Sigmoid colon (tissue), 7 donors: ENCODE measurements around the gene GLRA2. TPM values are rescaled to one million over a fixed set of nuclear protein-coding genes. Genes with fewer than 3 reads are reported as not detected.
"Not testable (repeated sequence)": the region's sequence is repeated elsewhere in the genome, so short reads cannot be mapped to it uniquely, and the experiment has no call there.

ENCODE experiments used
- DNase-seq: peaks from one replicate; pipeline ENCODE4 v3.0.0-alpha.2; 2019
- H3K27ac ChIP-seq, 4 donors: fragments of 200-600 bp; sonication (generic); one replicate each; pipeline ENCODE4 v1.5.1; 2016 to 2019; ENCODE audit warnings: mild to moderate bottlenecking in 1 of 4
- H3K27me3 ChIP-seq, 3 donors: fragments of 200-600 bp; sonication (generic); one replicate each; pipeline ENCODE4 v1.5.1; 2019; ENCODE audit warnings: mild to moderate bottlenecking in 1 of 3
- H3K36me3 ChIP-seq, 4 donors: fragments of 200-600 bp; sonication (generic); one replicate each; pipeline ENCODE4 v1.5.1; 2016 to 2019
- H3K4me1 ChIP-seq, 4 donors: fragments of 200-600 bp; sonication (generic); one replicate each; pipeline ENCODE4 v1.5.1; 2017 to 2019
- H3K4me3 ChIP-seq, 4 donors: fragments of 200-600 bp; sonication (generic); one replicate each; pipeline ENCODE4 v1.5.1; 2017 to 2019; ENCODE audit warnings: mild to moderate bottlenecking in 2 of 4, moderate library complexity in 1 of 4
- H3K9me3 ChIP-seq, 4 donors: fragments of 200-600 bp in 3 of 4; sonication (generic) in 3 of 4; one replicate each; pipeline versions ENCODE4 v1.5.1 to v1.6.1; 2013 to 2019
- EP300 ChIP-seq, 4 donors: sonication (generic); formaldehyde crosslinking; IDR thresholded peaks; one replicate each; pipeline ENCODE4 v1.6.1; 2017; ENCODE audit warnings: antibody characterized with exemption in 4 of 4
- POLR2A ChIP-seq, 2 donors: fragments of 450-650 bp; IDR thresholded peaks; one replicate each; pipeline ENCODE4 v1.6.1; 2016; ENCODE audit warnings: antibody characterized with exemption in 2 of 2, mild to moderate bottlenecking in 2 of 2, moderate library complexity in 2 of 2
- POLR2AphosphoS5 ChIP-seq, 4 donors: sonication (generic); formaldehyde crosslinking; IDR thresholded peaks; one replicate each; pipeline ENCODE4 v1.6.1; 2017; ENCODE audit warnings: antibody characterized with exemption in 4 of 4
- WGBS, 2 donors: extraction: QIAGEN DNeasy Blood & Tissue Kit; methylation state at CpG; one replicate each; pipeline ENCODE4 v1.1.7; 2013; 5-methylcytosine and 5-hydroxymethylcytosine counted together
- intact Hi-C: fragments of 100-400 bp; cut with DNase I; formaldehyde crosslinking; loops from one replicate; pipeline ENCODE4 v1.15.1; 2023
- polyA plus RNA-seq, 3 donors: library from polyadenylated mRNA; stranded (reverse); fragments of 200-250 nt; gene quantifications; one replicate each; pipeline ENCODE4 v1.2.3, GENCODE V29; 2013
- total RNA-seq, 4 donors: library from RNA; depleted of rRNA; stranded (reverse); fragments of >200 nt; gene quantifications; one replicate each; pipeline ENCODE4 v1.1.0, GENCODE V29; 2016
- TF ChIP-seq, protein P1 (sequence below), 4 experiments: fragments of 450-650 bp in 3 of 4; fragments of 200-600 bp in 1 of 4; IDR thresholded peaks; one replicate each; pipeline ENCODE4 v1.5.1; 2016 to 2019; ENCODE audit warnings: antibody characterized with exemption in 4 of 4, mild to moderate bottlenecking in 3 of 4, moderate library complexity in 2 of 4
- donor health status: healthy with polysubstance abuse.
- donor health status: Bipolar disorder and iron deficiency.
- donor health status: healthy.

Gene GLRA2
- total and polyA plus RNA-seq, 7 donors: under 0.01 to 1.9 (median 0.75) TPM; not detected in 3

DNA sequence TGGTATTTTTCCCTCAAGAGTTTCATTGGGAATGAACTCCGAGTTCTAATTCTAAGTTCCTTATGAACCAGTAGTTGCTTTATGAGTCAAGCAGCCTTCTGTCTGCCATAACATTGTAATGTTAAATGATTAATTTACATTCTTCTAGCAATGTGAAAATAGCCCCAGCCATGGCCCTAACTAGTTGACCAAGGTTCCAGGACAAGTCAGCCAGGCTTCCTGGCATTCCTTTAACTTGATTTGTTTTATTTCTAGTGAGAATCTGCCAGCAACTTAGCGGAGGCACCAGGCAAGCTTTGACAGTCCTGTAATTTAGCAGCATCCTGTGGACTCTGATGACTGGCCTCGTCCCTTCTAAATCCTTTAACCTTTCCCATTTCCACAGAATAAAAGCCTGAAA, 69.0 kb downstream of the GLRA2 start:
- H3K4me3 ChIP-seq: no peak overlapping the region
- no peak overlapping the region for H3K27ac ChIP-seq
- intact Hi-C loops: no loop called here
- no peak for DNase-seq
- WGBS, 2 donors: 42 to 49% methylated on average over 3 of the region's 3 CpGs
- TF ChIP-seq EP300 (IDR thresholded peaks at IDR 0.05) (no peak), POLR2A (IDR thresholded peaks at IDR 0.05) (no peak), POLR2AphosphoS5 (IDR thresholded peaks at IDR 0.05) (no peak)
- TF ChIP-seq, protein P1, sequence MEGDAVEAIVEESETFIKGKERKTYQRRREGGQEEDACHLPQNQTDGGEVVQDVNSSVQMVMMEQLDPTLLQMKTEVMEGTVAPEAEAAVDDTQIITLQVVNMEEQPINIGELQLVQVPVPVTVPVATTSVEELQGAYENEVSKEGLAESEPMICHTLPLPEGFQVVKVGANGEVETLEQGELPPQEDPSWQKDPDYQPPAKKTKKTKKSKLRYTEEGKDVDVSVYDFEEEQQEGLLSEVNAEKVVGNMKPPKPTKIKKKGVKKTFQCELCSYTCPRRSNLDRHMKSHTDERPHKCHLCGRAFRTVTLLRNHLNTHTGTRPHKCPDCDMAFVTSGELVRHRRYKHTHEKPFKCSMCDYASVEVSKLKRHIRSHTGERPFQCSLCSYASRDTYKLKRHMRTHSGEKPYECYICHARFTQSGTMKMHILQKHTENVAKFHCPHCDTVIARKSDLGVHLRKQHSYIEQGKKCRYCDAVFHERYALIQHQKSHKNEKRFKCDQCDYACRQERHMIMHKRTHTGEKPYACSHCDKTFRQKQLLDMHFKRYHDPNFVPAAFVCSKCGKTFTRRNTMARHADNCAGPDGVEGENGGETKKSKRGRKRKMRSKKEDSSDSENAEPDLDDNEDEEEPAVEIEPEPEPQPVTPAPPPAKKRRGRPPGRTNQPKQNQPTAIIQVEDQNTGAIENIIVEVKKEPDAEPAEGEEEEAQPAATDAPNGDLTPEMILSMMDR (IDR thresholded peaks at IDR 0.05): no peak
- no peaks in the 10 kb centered on the region for H3K27me3 ChIP-seq
- no peaks in the 10 kb centered on the region for H3K36me3 ChIP-seq
- no peaks in the 10 kb centered on the region for H3K4me1 ChIP-seq
- H3K9me3 ChIP-seq: no peaks in the 10 kb centered on the region

DNA sequence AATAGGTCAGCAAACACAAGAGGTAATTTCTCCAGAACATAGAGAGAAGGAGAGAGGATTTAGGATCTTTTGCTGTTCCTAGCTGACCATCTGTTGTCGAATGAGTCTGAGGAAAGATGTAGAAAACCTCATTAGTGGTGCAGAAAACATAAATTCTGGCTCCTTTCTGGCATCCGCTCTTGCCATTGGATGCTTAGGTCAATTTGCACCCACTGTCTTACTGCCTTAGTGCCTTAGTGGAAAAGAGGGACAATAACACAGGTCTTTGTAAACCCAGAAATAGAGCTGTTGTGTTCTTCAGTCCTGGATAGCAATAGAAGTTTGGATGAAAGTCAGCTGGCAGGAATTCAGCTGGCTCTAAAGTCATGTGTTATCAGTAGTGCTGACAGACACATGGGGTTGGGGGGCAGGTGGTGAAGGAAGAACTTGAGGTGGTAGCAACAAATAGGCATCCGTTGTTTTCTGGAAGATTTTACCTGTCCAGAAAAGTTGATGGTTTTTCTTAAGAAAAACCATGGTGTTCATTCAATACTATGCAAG, 78.2 kb downstream of the GLRA2 start:
- Histone ChIP-seq H3K27me3 (no peaks in the 10 kb centered on the region), H3K4me1 (no peaks in the 10 kb centered on the region), H3K9me3 (no peaks in the 10 kb centered on the region), H3K36me3 (no peaks in the 10 kb centered on the region), H3K4me3 (no peak overlapping the region), H3K27ac (no peak overlapping the region)
- TF ChIP-seq, protein P1 (IDR thresholded peaks at IDR 0.05): no peak
- TF ChIP-seq EP300 (IDR thresholded peaks at IDR 0.05) (no peak), POLR2A (IDR thresholded peaks at IDR 0.05) (no peak), POLR2AphosphoS5 (IDR thresholded peaks at IDR 0.05) (no peak)
- WGBS, 2 donors: 35 to 79% methylated on average over 3 of the region's 3 CpGs
- intact Hi-C loops: no loop called here
- no peak for DNase-seq

DNA sequence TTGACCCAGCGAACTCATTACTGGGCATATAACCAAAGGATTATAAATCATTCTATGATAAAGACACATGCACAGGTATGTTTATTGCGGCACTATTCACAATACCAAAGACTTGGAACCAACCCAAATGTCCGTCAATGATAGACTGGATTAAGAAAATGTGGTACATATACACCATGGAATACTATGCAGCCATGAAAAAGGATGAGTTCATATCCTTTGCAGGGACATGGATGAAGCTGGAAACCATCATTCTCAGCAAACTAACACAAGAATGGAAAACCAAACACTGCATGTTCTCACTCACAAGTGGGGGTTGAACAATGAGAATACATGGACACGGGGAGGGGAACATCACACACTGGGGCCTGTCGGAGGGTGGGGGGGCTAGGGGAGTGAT, 83.1 kb downstream of the GLRA2 start:
- DNase-seq, H3K27me3 ChIP-seq, H3K4me3 ChIP-seq, H3K9me3 ChIP-seq, H3K27ac ChIP-seq, intact Hi-C loops, H3K4me1 ChIP-seq, H3K36me3 ChIP-seq: not testable (repeated sequence)
- 90 to 93% methylated on average over 5 of the region's 5 CpGs for WGBS, 2 donors

DNA sequence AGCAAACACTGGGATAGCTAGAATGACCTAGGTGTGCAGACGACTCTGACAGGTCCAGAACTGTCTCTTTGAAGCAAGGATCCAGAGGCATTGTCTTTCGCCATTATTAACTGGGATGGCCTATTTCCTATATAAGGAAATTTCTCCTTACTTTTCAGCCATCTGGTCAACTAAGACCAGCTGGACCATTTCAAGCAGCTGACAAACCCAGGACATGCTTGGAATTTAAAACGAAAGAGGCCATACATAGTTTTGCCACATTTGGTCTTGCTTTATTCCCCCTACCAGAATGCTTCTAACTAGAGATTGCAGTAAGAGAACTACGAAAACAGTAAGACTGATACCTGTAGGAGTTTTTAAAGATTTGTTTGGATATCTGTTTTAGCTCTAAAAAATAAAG, 87.0 kb downstream of the GLRA2 start:
- no peaks in the 10 kb centered on the region for H3K36me3 ChIP-seq
- intact Hi-C loops: no loop called here
- H3K4me3 ChIP-seq: no peak overlapping the region
- DNase-seq: no peak
- H3K4me1 ChIP-seq: peaks cover 0 to 8% (median 0%) of the 10 kb centered on the region in 4 donors
- no peaks in the 10 kb centered on the region for H3K9me3 ChIP-seq
- H3K27me3 ChIP-seq: no peaks in the 10 kb centered on the region
- 42 to 66% methylated on average over 4 of the region's 4 CpGs for WGBS, 2 donors
- H3K27ac ChIP-seq: peak overlapping the region in 2 of 4 donors; percentile 12 to 42
- TF ChIP-seq EP300 (IDR thresholded peaks at IDR 0.05) (no peak), POLR2A (IDR thresholded peaks at IDR 0.05) (no peak), POLR2AphosphoS5 (IDR thresholded peaks at IDR 0.05) (no peak)
- TF ChIP-seq, protein P1 (IDR thresholded peaks at IDR 0.05): no peak

DNA sequence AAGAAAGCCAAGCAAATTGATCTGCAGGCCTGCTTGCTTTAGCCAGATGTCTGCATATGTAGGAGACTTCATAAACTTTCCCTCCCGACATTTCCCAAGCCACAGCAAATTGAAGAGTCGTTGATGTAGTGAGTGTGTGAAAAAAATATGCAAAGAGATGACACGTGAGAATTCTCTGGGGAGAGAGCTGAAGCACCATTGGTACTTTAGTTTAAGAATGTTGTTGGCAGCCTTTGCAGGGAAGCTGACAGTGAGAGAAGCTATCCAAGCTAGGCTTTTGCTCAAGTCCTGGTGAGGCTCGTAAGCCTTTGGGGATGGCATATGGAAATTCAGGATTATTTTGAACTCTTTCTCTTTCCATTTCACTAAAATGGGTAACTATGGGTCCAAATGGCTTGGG, 87.5 kb downstream of the GLRA2 start:
- no peaks in the 10 kb centered on the region for H3K9me3 ChIP-seq
- WGBS, 2 donors: 58 to 74% methylated on average over 4 of the region's 4 CpGs
- no peak overlapping the region for H3K4me3 ChIP-seq
- H3K27ac ChIP-seq: peak overlapping the region in 2 of 4 donors; percentile 12 to 42
- DNase-seq: no peak
- peaks cover 0 to 8% (median 0%) of the 10 kb centered on the region in 4 donors for H3K4me1 ChIP-seq
- intact Hi-C loops: no loop called here
- no peaks in the 10 kb centered on the region for H3K36me3 ChIP-seq
- TF ChIP-seq POLR2A (IDR thresholded peaks at IDR 0.05) (no peak), POLR2AphosphoS5 (IDR thresholded peaks at IDR 0.05) (peak in 1 of 4 donors; percentile 9), EP300 (IDR thresholded peaks at IDR 0.05) (no peak)
- TF ChIP-seq, protein P1 (IDR thresholded peaks at IDR 0.05): no peak
- H3K27me3 ChIP-seq: no peaks in the 10 kb centered on the region
